PC-3 (cell line): ENCODE results near the gene RPL15.

Experiments
- CTCF ChIP-seq: fragments of 300-600 bp; sonication (generic); conservative IDR thresholded peaks from 2 replicates; pipeline ENCODE4 v1.5.1; 2017; ENCODE audit warnings: antibody characterized with exemption, low read depth, mild to moderate bottlenecking, low read length
- EZH2 ChIP-seq: fragments of 300-600 bp; sonication (generic); IDR thresholded peaks from one replicate; pipeline ENCODE4 v1.6.1; 2017; ENCODE audit warnings: antibody characterized with exemption, mild to moderate bottlenecking, low read length; ENCODE audit not compliant: unreplicated experiment
- EZH2phosphoT487 ChIP-seq: fragments of 300-600 bp; sonication (generic); IDR thresholded peaks from 2 replicates; pipeline ENCODE4 v1.6.1; 2018; ENCODE audit warnings: mild to moderate bottlenecking, antibody characterized with exemption, low read length, borderline replicate concordance

DNA sequence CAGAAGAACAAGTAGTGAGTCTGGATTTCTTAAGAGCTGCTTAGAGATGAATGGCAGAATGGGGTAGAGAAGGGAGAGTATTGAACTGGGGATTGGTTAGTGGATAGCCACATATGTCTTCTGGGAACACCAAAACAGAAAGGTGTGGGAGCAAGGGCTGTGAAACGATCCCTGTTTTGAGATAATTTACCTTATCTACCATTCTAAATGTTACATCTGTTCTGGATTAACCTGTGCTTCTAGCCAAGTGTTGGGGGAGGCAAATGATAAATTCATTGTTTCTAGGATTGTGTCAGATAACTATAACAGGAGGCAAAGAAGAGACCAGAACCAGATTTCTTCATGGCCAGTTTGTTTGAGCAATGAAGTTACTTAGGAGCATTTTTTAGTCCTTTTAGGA lies 36.6 kb downstream of the RPL15 start:
- TF ChIP-seq CTCF = no peak
- no peak for TF ChIP-seq EZH2
- no peak for TF ChIP-seq EZH2phosphoT487
